ENCODE results near the gene SAPCD1.

The SAPCD1 gene

GRCh38 chr6:31729979-31730630, 32.4 kb upstream of the SAPCD1 start:
- peak; percentile 77 for DNase-seq

- DNase-seq, result no peak
These were observed 31.8 kb upstream of the SAPCD1 start for GRCh38 chr6:31730631-31731086.

DNA sequence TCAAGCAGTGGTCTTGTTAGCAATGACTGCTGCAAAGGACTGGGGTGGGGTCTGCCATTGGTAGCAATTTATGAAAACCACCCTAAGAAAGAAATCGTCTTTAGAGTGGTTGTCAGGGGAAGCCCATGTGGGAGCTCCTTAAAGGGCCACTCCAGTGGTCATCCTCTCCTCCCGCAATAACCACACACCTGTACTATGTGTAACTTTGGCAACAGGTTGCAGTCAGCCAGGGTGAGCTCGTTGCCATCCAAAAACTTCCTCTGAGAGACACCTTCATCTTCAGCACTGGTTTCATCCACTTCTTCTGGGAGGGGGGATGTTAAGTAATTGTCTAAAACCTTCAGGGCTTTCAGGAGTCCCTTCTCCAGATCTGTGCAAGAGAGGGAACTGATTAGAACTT, 30.4 kb upstream of the SAPCD1 start:
- no peak for DNase-seq

- no peak for DNase-seq
These were observed 28.7 kb upstream of the SAPCD1 start for GRCh38 chr6:31733734-31734133.

DNA sequence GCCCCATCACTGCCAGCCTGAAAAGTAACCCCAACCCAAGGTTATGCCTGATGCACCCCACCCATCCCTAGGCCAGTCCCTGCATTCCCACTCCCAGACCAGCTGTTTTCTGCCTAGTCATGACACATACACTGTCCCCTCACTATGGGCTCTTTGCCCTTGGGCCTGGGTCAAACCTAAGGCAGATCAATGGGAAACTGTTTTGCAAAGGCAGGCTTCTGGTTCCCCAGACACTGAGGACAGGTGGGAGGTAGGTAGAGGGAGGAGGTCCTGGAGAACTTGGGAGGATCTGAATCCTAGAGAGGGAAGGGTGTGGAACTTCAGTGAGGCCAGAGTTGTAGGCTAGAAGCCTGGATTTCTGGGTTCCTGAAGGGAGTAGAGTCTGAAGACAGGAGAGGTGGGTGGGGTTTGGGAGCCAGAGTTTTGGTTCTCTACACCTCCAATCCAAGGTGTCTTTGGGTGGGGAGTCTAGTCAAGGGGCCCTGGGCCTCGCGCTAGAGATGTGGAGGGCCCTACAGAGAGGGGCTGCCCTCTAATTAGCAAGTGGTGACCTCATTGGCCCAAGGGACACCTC, 28.1 kb upstream of the SAPCD1 start:
- no peak for DNase-seq

- DNase-seq, result peak; percentile 29
These were observed 27.5 kb upstream of the SAPCD1 start for GRCh38 chr6:31734821-31735406.

DNA sequence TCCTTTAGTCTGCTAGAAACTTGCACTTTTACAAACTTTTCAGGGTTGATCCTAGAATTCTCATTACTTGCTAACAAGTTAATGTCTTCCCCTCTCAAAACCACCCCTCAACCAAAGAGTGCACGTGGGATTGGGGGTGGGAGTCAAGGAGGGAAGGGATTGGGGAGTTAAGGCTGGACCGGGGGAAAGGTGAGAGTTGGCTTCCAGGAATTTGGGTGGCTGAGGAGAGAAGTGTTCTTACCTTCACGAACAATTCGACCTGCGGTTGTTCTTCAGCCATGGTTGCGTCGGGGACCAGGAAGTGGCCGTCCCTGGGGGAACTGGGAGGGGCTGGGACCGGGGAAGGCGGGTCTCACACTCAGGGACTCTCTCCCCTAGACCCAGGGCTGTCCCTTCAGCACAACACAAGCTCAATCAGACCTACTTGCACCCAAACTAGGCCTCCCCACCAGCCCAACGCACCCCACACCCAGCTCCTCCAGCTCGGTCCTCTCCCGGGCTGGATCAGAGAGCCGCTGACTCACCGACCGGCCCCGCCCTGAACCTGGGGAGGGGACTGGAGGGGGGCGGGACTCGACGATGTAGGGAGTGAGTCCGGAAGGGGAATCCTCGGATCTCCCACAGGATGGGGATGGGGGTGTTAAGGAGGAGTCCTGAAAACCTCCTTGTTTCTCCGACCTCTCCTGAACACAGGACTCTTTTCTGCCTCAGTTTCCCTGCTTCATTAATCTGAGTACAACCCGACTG, 26.3 kb upstream of the SAPCD1 start, which contains the start of gene CLIC1:
CLIC1 (minus strand) TSS at position 510 of the 747 bp plus-strand sequence; CDS start at position 280, 230 bp downstream.
- DNase-seq, result peak; percentile 81

DNA sequence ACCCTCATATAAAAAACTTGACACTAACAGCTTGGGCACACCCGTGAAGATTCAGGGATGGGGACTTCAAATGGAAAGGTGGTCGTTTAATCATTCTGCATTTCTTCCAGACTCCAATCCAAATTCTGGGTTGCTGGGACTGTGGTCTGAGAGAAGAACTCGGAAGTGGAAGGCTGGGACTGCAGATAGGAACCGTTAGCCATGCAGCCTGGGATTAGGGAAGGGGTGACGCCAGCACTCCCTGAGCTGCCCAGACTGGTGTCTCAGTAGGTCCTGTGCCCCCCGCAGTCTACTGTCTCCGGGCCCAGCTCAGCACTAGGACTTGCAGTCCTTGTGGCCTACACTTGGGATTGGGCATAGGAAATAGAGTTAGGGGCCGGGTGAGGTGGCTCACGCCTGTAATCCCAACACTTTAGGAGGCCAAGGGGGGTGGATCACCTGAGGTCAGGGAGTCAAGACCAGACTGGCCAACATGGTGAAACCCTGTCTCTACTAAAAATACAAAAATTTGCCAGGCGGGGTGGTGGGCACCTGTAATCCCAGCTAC, 25.6 kb upstream of the SAPCD1 start:
- DNase-seq, result no peak

DNA sequence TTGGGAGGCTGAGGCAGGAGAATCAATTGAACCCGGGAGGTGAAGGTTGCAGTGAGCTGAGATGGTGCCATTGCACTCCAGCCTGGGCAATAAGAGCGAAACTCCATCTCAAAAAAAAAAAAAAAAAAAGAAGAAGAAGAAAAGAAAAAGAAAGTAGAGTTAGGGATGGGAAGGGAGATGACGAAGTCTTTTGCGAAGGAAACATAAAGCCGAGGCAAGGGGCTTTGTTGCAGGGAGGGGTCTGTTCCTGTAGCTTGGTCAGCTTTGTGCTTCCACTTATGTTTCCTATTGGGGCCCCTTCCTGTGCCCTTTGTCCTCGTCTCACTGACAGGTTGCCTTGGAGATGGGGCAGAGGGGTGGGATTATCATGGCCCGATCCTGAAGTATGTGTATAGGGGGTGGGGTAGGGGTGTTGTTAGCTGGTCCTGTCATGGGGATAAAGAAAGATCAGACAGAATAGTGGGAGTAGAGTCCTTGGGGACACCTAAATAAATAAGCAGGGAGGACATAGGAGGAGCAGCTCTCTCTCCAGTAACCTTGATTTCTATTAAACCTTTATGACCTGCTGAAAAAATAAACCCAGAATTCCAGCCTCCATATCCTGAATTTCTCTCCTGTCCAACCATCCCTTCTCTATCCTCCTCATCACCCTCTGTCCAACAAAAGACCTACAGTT, 25.0 kb upstream of the SAPCD1 start:
- DNase-seq, result peak; percentile 54

GRCh38 chr6:31737991-31738979, 24.2 kb upstream of the SAPCD1 start:
- peak; percentile 89 for DNase-seq

DNA sequence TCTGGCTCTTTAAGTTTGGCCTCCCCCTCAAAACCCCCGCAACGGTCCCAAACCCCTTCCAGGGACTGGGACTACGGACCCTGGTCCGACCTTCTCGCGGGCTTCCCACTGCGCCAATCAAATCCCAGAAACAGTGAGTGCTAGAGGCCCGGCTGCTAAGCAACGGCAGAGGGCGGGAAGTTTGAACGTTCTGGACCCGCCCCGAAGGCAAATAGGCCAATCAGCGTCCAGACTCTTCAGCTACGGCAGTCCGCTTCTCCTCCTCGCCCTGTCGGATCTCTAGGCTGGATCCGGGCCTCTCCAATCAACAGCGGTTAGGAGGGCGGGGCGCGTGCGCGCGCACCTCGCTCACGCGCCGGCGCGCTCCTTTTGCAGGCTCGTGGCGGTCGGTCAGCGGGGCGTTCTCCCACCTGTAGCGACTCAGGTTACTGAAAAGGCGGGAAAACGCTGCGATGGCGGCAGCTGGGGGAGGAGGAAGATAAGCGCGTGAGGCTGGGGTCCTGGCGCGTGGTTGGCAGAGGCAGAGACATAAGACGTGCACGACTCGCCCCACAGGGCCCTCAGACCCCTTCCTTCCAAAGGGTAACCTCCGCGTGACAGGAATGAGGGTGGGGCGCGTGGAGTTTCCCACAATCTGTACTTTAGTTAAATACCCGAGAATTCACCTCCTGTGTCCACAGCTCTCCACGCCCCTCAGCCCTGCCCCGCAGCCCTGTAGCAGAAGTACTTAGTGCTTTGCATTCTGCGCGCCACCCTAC, 22.6 kb upstream of the SAPCD1 start, which contains the start of gene MSH5:
MSH5 (plus strand) TSS at position 367 of the 758 bp plus-strand sequence. CDS start 462 bp downstream, outside the sequence.
- DNase-seq, result peak; percentile 99

DNA sequence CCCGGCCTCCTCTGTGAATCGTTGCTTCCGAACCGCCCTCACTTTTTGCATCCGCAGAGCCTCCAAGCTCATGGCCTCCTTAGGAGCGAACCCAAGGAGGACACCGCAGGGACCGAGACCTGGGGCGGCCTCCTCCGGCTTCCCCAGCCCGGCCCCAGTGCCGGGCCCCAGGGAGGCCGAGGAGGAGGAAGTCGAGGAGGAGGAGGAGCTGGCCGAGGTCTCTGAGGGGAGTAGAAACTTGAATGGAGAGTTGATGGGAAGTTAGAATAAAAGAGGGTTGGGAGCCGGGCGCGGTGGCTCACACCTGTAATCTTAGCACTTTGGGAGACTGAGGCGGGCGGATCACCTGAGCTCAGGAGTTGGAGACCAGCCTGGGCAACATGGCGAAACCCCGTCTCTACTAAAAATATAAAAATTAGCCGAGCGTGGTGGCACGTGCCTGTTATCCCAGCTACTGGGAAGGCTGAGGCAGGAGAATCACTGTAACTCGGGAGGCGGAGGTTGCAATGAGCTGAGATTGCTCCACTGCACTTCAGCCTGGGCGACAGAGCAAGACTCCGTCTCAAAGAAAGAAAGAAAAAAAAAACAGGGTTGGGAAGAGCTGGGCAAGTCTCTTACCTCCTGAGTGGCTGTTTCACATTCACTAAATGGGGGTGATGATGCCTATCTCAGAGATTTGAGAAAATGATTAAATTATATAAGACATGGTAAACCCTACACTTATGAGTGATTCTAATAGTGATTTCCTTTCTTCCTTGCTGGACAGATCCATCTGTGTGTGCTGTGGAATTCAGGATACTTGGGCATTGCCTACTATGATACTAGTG, 21.8 kb upstream of the SAPCD1 start:
- DNase-seq, result no peak

GRCh38 chr6:31741815-31742214, 20.6 kb upstream of the SAPCD1 start:
- no peak for DNase-seq

DNA sequence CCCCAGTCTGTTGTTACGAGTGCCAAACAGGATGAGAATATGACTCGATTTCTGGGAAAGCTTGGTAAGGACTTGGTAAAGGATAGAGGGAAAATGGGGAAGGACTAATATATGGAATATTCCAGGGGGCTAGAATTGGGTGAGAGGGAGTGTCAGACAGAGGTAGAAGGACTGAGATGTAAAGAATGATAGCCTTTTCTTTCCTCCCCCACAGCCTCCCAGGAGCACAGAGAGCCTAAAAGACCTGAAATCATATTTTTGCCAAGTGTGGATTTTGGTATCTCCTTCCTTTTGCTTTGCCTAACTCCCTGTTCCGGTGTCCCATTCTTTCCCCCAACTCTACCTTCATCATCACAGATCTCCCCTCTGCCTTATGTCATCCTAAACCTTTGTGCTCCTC, 19.6 kb upstream of the SAPCD1 start:
- DNase-seq, result no peak

DNA sequence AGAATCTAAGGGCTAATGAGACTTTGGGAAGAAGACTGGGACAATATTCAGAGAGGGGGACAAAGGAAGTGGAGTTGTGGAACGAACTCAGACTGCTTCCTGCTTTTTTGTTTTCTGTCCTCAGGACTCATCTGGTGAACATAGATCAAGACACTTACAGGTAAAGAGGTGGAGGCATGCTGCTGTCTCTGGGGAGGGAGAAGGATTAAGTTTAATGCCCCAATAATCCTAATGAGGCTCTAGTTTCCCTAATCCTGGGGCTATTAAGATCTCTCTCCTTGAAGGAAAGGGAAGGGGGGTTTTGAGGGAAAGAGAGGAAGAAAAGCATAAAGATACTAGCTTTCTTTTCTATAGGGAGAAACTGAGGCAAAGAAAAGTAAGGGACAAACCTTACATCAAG, 18.0 kb upstream of the SAPCD1 start:
- no peak for DNase-seq

- DNase-seq, result no peak
These were observed 13.0 kb upstream of the SAPCD1 start for GRCh38 chr6:31749301-31750036.

GRCh38 chr6:31750411-31751022, 11.9 kb upstream of the SAPCD1 start:
- no peak for DNase-seq

- no peak for DNase-seq
These were observed 9.6 kb upstream of the SAPCD1 start for GRCh38 chr6:31752739-31753319.
